Stimulated activated naive CD8-positive, alpha-beta T cell treated with anti-CD3 and anti-CD28 coated beads, Interleukin-15, Interleukin-2, amounts not matched to agents 100 ng/mL and 50 ng/mL, for 24 hours (primary cell): ENCODE measurements around the gene CDKAL1.

Source experiments
- H3K27ac Mint-ChIP-seq: one replicate; pipeline ENCODE4 v1.8.0; 2021; ENCODE audit warnings: mild to moderate bottlenecking, mixed read lengths
- H3K27me3 Mint-ChIP-seq: one replicate; pipeline ENCODE4 v1.8.0; 2021; ENCODE audit warnings: mixed read lengths
- H3K36me3 Mint-ChIP-seq: one replicate; pipeline ENCODE4 v1.8.0; 2021; ENCODE audit warnings: low read depth, mixed read lengths
- H3K4me1 Mint-ChIP-seq: one replicate; pipeline ENCODE4 v1.8.0; 2021; ENCODE audit warnings: low read depth, mixed read lengths
- H3K4me3 Mint-ChIP-seq: one replicate; pipeline ENCODE4 v1.8.0; 2021; ENCODE audit warnings: mild to moderate bottlenecking, mixed read lengths
- H3K9me3 Mint-ChIP-seq: one replicate; pipeline ENCODE4 v1.8.0; 2021; ENCODE audit warnings: mixed read lengths

The CDKAL1 gene

GRCh38 chr6:21208081-21208795 lies 674.0 kb downstream of the CDKAL1 start:
- H3K4me3 Mint-ChIP-seq, result no peak overlapping the region
- peaks cover 82% of the 10 kb centered on the region for H3K36me3 Mint-ChIP-seq
- no peak overlapping the region for H3K27ac Mint-ChIP-seq
- peaks cover 13% of the 10 kb centered on the region for H3K4me1 Mint-ChIP-seq
- no peaks in the 10 kb centered on the region for H3K27me3 Mint-ChIP-seq
- peaks cover 4% of the 10 kb centered on the region for H3K9me3 Mint-ChIP-seq

- Mint-ChIP-seq H3K4me1 (peaks cover 19% of the 10 kb centered on the region), H3K9me3 (peaks cover 4% of the 10 kb centered on the region), H3K27ac (no peak overlapping the region), H3K36me3 (peaks cover 85% of the 10 kb centered on the region), H3K27me3 (no peaks in the 10 kb centered on the region), H3K4me3 (no peak overlapping the region)
Observed at GRCh38 chr6:21208796-21209186, 674.5 kb downstream of the CDKAL1 start.

GRCh38 chr6:21213492-21213891 lies 679.2 kb downstream of the CDKAL1 start:
- peaks cover 21% of the 10 kb centered on the region for H3K4me1 Mint-ChIP-seq
- H3K27me3 Mint-ChIP-seq, result no peaks in the 10 kb centered on the region
- H3K9me3 Mint-ChIP-seq, result no peaks in the 10 kb centered on the region
- H3K4me3 Mint-ChIP-seq, result no peak overlapping the region
- peaks cover 62% of the 10 kb centered on the region for H3K36me3 Mint-ChIP-seq
- H3K27ac Mint-ChIP-seq, result no peak overlapping the region

GRCh38 chr6:21214738-21215448 lies 680.6 kb downstream of the CDKAL1 start:
- peaks cover 58% of the 10 kb centered on the region for H3K36me3 Mint-ChIP-seq
- no peak overlapping the region for H3K4me3 Mint-ChIP-seq
- H3K9me3 Mint-ChIP-seq, result no peaks in the 10 kb centered on the region
- no peak overlapping the region for H3K27ac Mint-ChIP-seq
- peaks cover 21% of the 10 kb centered on the region for H3K4me1 Mint-ChIP-seq
- no peaks in the 10 kb centered on the region for H3K27me3 Mint-ChIP-seq

GRCh38 chr6:21219241-21219640 lies 685.0 kb downstream of the CDKAL1 start:
- Mint-ChIP-seq H3K4me1 (no peaks in the 10 kb centered on the region), H3K4me3 (no peak overlapping the region), H3K9me3 (peaks cover 11% of the 10 kb centered on the region), H3K27ac (no peak overlapping the region), H3K36me3 (peaks cover 57% of the 10 kb centered on the region), H3K27me3 (no peaks in the 10 kb centered on the region)

- H3K4me1 Mint-ChIP-seq, result no peaks in the 10 kb centered on the region
- no peak overlapping the region for H3K4me3 Mint-ChIP-seq
- H3K27ac Mint-ChIP-seq, result no peak overlapping the region
- H3K9me3 Mint-ChIP-seq, result peaks cover 11% of the 10 kb centered on the region
- H3K36me3 Mint-ChIP-seq, result peaks cover 51% of the 10 kb centered on the region
- no peaks in the 10 kb centered on the region for H3K27me3 Mint-ChIP-seq
Observed at GRCh38 chr6:21219856-21220255, 685.6 kb downstream of the CDKAL1 start.

DNA sequence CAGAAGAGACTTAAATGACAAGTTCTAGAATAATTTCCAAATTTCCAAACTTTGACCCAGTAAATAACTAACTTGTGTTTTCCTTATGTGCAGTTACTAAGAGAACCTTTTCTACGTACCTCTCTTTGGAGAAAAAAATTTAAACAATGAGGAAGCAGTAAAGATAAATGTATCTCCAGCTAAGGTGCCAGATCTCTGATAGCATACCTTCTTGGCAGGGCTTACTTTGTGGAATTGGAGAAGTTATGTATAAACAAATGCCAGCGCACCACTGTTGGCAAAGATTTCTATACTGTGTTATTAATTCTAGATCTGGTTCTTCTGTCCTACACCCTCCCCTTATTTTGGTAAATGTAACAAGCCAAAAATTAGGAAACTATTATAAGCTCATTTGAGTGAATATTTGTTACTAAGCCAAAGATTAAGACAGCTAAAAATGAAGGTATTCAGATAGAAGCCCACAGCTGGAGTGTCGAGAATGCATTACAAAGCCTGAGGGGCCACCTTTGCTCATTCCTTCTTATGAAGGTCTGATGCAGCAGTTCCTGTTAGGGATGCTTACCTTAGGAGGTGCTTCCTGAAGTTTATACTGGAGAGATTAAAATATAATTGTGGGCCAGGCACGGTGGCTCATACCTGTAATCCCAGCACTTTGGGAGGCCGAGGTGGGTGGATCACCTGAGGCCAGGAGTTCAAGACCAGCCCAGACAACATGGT lies 686.2 kb downstream of the CDKAL1 start:
- H3K9me3 Mint-ChIP-seq, result peaks cover 11% of the 10 kb centered on the region
- no peaks in the 10 kb centered on the region for H3K27me3 Mint-ChIP-seq
- no peaks in the 10 kb centered on the region for H3K4me1 Mint-ChIP-seq
- no peak overlapping the region for H3K4me3 Mint-ChIP-seq
- H3K27ac Mint-ChIP-seq, result no peak overlapping the region
- peaks cover 48% of the 10 kb centered on the region for H3K36me3 Mint-ChIP-seq

DNA sequence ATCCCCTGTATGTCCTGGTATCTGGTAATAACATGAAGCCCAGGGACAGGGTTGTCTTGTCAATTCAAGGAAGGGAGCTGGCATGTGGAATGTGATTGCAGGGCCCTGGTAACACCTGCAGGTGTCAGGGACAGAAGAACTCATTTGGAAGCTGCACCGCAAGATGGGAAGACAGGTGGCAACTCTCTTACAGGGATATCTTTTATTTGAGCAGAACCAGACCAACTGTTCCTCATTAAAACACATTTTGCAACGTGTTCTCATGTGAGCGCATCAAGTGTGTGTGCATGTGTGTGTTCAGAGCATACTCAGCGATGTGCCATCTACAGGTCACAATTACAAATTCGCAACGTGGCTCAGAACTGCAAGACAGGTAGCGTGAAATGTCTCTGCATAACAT lies 688.4 kb downstream of the CDKAL1 start:
- no peak overlapping the region for H3K27ac Mint-ChIP-seq
- peaks cover 11% of the 10 kb centered on the region for H3K9me3 Mint-ChIP-seq
- no peaks in the 10 kb centered on the region for H3K4me1 Mint-ChIP-seq
- H3K36me3 Mint-ChIP-seq, result peaks cover 50% of the 10 kb centered on the region
- no peak overlapping the region for H3K4me3 Mint-ChIP-seq
- no peaks in the 10 kb centered on the region for H3K27me3 Mint-ChIP-seq

DNA sequence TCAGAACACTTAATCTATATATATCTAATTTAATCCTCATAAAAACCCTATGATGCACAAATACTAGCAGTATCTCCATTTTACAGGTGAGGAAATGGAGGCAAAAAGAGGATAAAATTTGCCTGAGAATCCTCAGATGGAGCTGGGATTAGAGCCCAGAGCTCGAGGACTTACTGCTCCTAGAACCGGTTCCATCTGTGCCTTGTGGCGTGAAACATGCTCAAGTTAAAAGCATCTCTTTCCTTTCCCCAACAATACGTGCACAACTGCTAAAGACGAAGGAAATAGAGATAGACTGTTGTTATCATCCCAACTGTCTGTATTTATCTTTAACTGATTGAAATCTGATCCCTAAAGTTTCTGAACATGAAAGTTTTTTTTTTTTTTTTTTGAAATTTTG lies 691.7 kb downstream of the CDKAL1 start:
- H3K4me1 Mint-ChIP-seq, result no peaks in the 10 kb centered on the region
- no peak overlapping the region for H3K4me3 Mint-ChIP-seq
- no peaks in the 10 kb centered on the region for H3K27me3 Mint-ChIP-seq
- peaks cover 57% of the 10 kb centered on the region for H3K36me3 Mint-ChIP-seq
- peaks cover 11% of the 10 kb centered on the region for H3K9me3 Mint-ChIP-seq
- no peak overlapping the region for H3K27ac Mint-ChIP-seq

GRCh38 chr6:21227486-21227885 lies 693.2 kb downstream of the CDKAL1 start:
- H3K36me3 Mint-ChIP-seq, result peaks cover 61% of the 10 kb centered on the region
- no peak overlapping the region for H3K4me3 Mint-ChIP-seq
- peaks cover 10% of the 10 kb centered on the region for H3K9me3 Mint-ChIP-seq
- no peaks in the 10 kb centered on the region for H3K4me1 Mint-ChIP-seq
- H3K27ac Mint-ChIP-seq, result no peak overlapping the region
- no peaks in the 10 kb centered on the region for H3K27me3 Mint-ChIP-seq

DNA sequence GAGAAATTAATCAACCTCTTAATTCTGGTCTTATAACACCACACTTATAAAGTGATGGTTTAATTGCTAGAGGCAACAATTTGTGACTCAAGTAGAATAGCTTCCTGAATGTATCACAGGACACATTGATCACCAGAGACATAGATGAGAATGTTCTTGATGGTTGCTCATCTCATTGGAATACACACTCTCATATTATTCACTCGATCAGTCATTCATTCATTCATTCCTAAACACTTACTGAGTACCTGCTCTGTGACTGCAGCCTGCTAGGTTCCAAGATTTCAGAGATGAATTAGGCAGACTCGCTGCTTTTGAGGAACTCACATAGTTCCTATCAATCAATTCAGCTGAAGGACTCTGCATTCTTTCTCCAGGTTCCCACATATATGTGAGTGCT lies 694.2 kb downstream of the CDKAL1 start:
- Mint-ChIP-seq H3K4me3 (no peak overlapping the region), H3K27me3 (no peaks in the 10 kb centered on the region), H3K27ac (no peak overlapping the region), H3K36me3 (peaks cover 62% of the 10 kb centered on the region), H3K4me1 (no peaks in the 10 kb centered on the region), H3K9me3 (peaks cover 9% of the 10 kb centered on the region)

- Mint-ChIP-seq H3K27me3 (no peaks in the 10 kb centered on the region), H3K9me3 (peaks cover 13% of the 10 kb centered on the region), H3K4me3 (no peak overlapping the region), H3K27ac (no peak overlapping the region), H3K36me3 (peaks cover 64% of the 10 kb centered on the region), H3K4me1 (no peaks in the 10 kb centered on the region)
Observed at GRCh38 chr6:21228876-21229460, 694.7 kb downstream of the CDKAL1 start.

GRCh38 chr6:21230536-21230935 lies 696.3 kb downstream of the CDKAL1 start:
- Mint-ChIP-seq H3K4me3 (no peak overlapping the region), H3K27ac (no peak overlapping the region), H3K36me3 (peaks cover 74% of the 10 kb centered on the region), H3K9me3 (peaks cover 25% of the 10 kb centered on the region), H3K27me3 (no peaks in the 10 kb centered on the region), H3K4me1 (no peaks in the 10 kb centered on the region)

DNA sequence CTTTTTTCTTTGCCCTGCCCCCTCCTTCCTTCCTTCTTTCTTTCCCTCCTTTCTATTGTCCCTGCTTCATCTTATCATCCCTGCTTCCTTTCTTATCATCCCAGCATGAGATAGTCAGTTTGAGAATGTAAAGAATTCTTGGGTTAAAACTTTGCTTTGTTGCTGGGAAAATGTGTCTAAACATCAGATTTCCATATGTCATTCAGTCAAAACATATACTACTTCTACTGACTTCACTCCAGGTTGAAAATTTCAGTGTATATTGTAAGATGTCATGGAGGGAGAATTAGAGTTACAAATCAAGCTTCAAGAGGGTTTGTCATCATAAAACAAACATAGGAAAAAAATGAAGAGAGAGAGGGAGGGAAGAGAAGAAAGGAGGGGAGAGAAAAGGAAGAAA lies 700.9 kb downstream of the CDKAL1 start:
- no peak overlapping the region for H3K4me3 Mint-ChIP-seq
- no peak overlapping the region for H3K27ac Mint-ChIP-seq
- no peaks in the 10 kb centered on the region for H3K27me3 Mint-ChIP-seq
- no peaks in the 10 kb centered on the region for H3K4me1 Mint-ChIP-seq
- H3K36me3 Mint-ChIP-seq, result peaks cover 61% of the 10 kb centered on the region
- H3K9me3 Mint-ChIP-seq, result peaks cover 50% of the 10 kb centered on the region

- peaks cover 53% of the 10 kb centered on the region for H3K9me3 Mint-ChIP-seq
- H3K4me3 Mint-ChIP-seq, result no peak overlapping the region
- no peaks in the 10 kb centered on the region for H3K4me1 Mint-ChIP-seq
- no peaks in the 10 kb centered on the region for H3K27me3 Mint-ChIP-seq
- H3K36me3 Mint-ChIP-seq, result peaks cover 31% of the 10 kb centered on the region
- H3K27ac Mint-ChIP-seq, result no peak overlapping the region
Observed at GRCh38 chr6:21238208-21238607, 704.0 kb downstream of the CDKAL1 start.
